SK-N-SH (cell line): ENCODE data around the gene SUV39H2. TPM values are rescaled to one million over a fixed set of nuclear protein-coding genes. Genes with fewer than 3 reads are reported as not detected.

Experiments
- CTCF ChIA-PET: fragments of 300-600, 350-600 bp; formaldehyde crosslinking; extraction: SDS; loops from one replicate; lab custom pipeline; 2021; lab: Yijun Ruan, JAX
- POLR2A ChIA-PET: fragments of 350-600 bp; sonication (Branson Sonifier 250); formaldehyde crosslinking; extraction: SDS; loops from one replicate; lab custom pipeline; 2020; ENCODE audit warnings: antibody characterized with exemption, inconsistent platforms; lab: Yijun Ruan, JAX
- DNase-seq: peaks from one replicate; pipeline ENCODE4 v3.0.0; 2012
- H2AFZ ChIP-seq: fragments of 200-600 bp; sonication (generic); 2 replicates; pipeline ENCODE4 v1.8.1; 2016; ENCODE audit warnings: antibody characterized with exemption, mild to moderate bottlenecking, low read depth
- H3F3A ChIP-seq: fragments of 200-600 bp; sonication (generic); replicated peaks from 2 replicates; pipeline ENCODE3; 2016; ENCODE audit warnings: antibody characterized with exemption, mild to moderate bottlenecking; ENCODE audit not compliant: insufficient read depth
- H3K27ac ChIP-seq, 2 experiments: fragments of 200-500 bp in 1 of 2; fragments of 200-600 bp in 1 of 2; sonication (Bioruptor generic) in 1 of 2; sonication (generic), shearing (Covaris generic) in 1 of 2; 2 replicates each; pipeline versions ENCODE4 v1.5.1 to v1.6.1; 2014 to 2016; ENCODE audit warnings: low read depth in 2 of 2, inconsistent platforms in 1 of 2, low read length in 1 of 2, mild to moderate bottlenecking in 1 of 2, mixed read lengths in 1 of 2
- H3K27me3 ChIP-seq: fragments of 200-600 bp; sonication (generic), shearing (Covaris generic); 2 replicates; pipeline ENCODE4 v1.6.1; 2016; ENCODE audit warnings: mixed run types; ENCODE audit not compliant: insufficient read depth
- H3K36me3 ChIP-seq, 2 experiments: fragments of 200-500 bp in 1 of 2; fragments of 200-600 bp in 1 of 2; sonication (Bioruptor generic) in 1 of 2; sonication (generic) in 1 of 2; replicated peaks in 1 of 2; 2 replicates each; pipeline versions ENCODE3 to v1.5.1; 2014 to 2016; ENCODE audit warnings: low read length in 1 of 2, mild to moderate bottlenecking in 1 of 2; ENCODE audit not compliant: insufficient read depth in 2 of 2, control insufficient read depth in 1 of 2
- H3K4me1 ChIP-seq, 2 experiments: fragments of 200-500 bp in 1 of 2; fragments of 200-600 bp in 1 of 2; sonication (Bioruptor generic) in 1 of 2; sonication (generic), shearing (Covaris generic) in 1 of 2; 2 replicates each; pipeline versions ENCODE4 v1.5.1 to v1.6.1; 2014 to 2016; ENCODE audit warnings: low read depth in 1 of 2, low read length in 1 of 2, mixed run types in 1 of 2; ENCODE audit not compliant: insufficient read depth in 2 of 2, control insufficient read depth in 1 of 2
- H3K4me2 ChIP-seq: fragments of 200-600 bp; sonication (generic), shearing (Covaris generic); 2 replicates; pipeline ENCODE4 v1.6.1; 2017; ENCODE audit warnings: mixed run types
- H3K4me3 ChIP-seq, 2 experiments: fragments of 200-500 bp in 1 of 2; fragments of 200-600 bp in 1 of 2; sonication (Bioruptor generic) in 1 of 2; sonication (generic), shearing (Covaris generic) in 1 of 2; 2 replicates each; pipeline versions ENCODE4 v1.5.1 to v1.8.1; 2014 to 2016; ENCODE audit warnings: low read depth in 2 of 2, inconsistent platforms in 1 of 2, low read length in 1 of 2, mild to moderate bottlenecking in 1 of 2, mixed read lengths in 1 of 2, moderate library complexity in 1 of 2
- H3K79me2 ChIP-seq: fragments of 200-600 bp; sonication (generic); 2 replicates; pipeline ENCODE4 v1.8.1; 2017; ENCODE audit warnings: mild to moderate bottlenecking; ENCODE audit not compliant: insufficient read depth
- H3K9ac ChIP-seq: fragments of 200-600 bp; sonication (generic); 2 replicates; pipeline ENCODE4 v1.6.1; 2017; ENCODE audit warnings: mixed run types
- H3K9me2 ChIP-seq: fragments of 200-600 bp; sonication (generic); 2 replicates; pipeline ENCODE4 v1.6.1; 2017; ENCODE audit warnings: mixed run types
- H3K9me3 ChIP-seq: fragments of 200-600 bp; sonication (generic); 2 replicates; pipeline ENCODE4 v1.6.1; 2017; ENCODE audit warnings: mixed run types, mild to moderate bottlenecking, moderate library complexity
- H4K20me1 ChIP-seq: fragments of 200-600 bp; sonication (generic); 2 replicates; pipeline ENCODE4 v1.6.1; 2017; ENCODE audit warnings: mild to moderate bottlenecking, mixed run types; ENCODE audit not compliant: insufficient read depth
- CHD2 ChIP-seq: fragments of 150-350 bp; IDR thresholded peaks from 2 replicates; pipeline ENCODE4 v1.6.1; 2018; ENCODE audit warnings: low read length; ENCODE audit not compliant: partially characterized antibody
- CTCF ChIP-seq: fragments of 200-600 bp; sonication (generic); IDR thresholded peaks from 2 replicates; pipeline ENCODE4 v1.6.1; 2017; ENCODE audit warnings: antibody characterized with exemption, mild to moderate bottlenecking, moderate library complexity
- ELF1 ChIP-seq: IDR thresholded peaks from 2 replicates; pipeline ENCODE4 v1.4.0; 2012
- EP300 ChIP-seq, 2 experiments: IDR thresholded peaks; 2 replicates each; pipeline versions ENCODE4 v1.4.0 to v1.6.1; 2012; ENCODE audit warnings: borderline replicate concordance in 1 of 2, low read depth in 1 of 2, low read length in 1 of 2
- EZH2phosphoT487 ChIP-seq: fragments of 200-600 bp; sonication (generic); IDR thresholded peaks from 2 replicates; pipeline ENCODE4 v1.6.1; 2017; ENCODE audit warnings: low read depth, mixed run types, mild to moderate bottlenecking, antibody characterized with exemption, moderate library complexity, borderline replicate concordance
- FOSL2 ChIP-seq: IDR thresholded peaks from 2 replicates; pipeline ENCODE4 v1.4.0; 2012; ENCODE audit warnings: low read depth, mild to moderate bottlenecking, moderate library complexity, borderline replicate concordance
- MAX ChIP-seq: IDR thresholded peaks from 2 replicates; pipeline ENCODE4 v1.4.0; 2012; ENCODE audit warnings: low read depth
- MEF2A ChIP-seq: IDR thresholded peaks from 2 replicates; pipeline ENCODE4 v1.4.0; 2012; ENCODE audit warnings: low read depth, borderline replicate concordance
- MXI1 ChIP-seq: IDR thresholded peaks from 2 replicates; pipeline ENCODE4 v1.6.1; 2012; ENCODE audit warnings: mild to moderate bottlenecking, low read depth, low read length, improper control_type of control experiment
- NFIC ChIP-seq: IDR thresholded peaks from 2 replicates; pipeline ENCODE4 v1.4.0; 2012; ENCODE audit warnings: borderline replicate concordance
- NRF1 ChIP-seq: IDR thresholded peaks from 2 replicates; pipeline ENCODE4 v1.6.1; 2012; ENCODE audit warnings: low read depth, mild to moderate bottlenecking, low read length
- PBX3 ChIP-seq: IDR thresholded peaks from 2 replicates; pipeline ENCODE4; 2012
- RAD21 ChIP-seq: IDR thresholded peaks from 2 replicates; pipeline ENCODE4 v1.6.1; 2012; ENCODE audit warnings: mild to moderate bottlenecking, low read length
- RCOR1 ChIP-seq: fragments of 150-350 bp; IDR thresholded peaks from 2 replicates; pipeline ENCODE4 v1.6.1; 2017; ENCODE audit warnings: antibody characterized with exemption, low read length
- TCF12 ChIP-seq: IDR thresholded peaks from 2 replicates; pipeline ENCODE4 v1.4.0; 2012
- TEAD4 ChIP-seq: IDR thresholded peaks from 2 replicates; pipeline ENCODE4 v1.4.0; 2012; ENCODE audit warnings: mild to moderate bottlenecking, borderline replicate concordance; ENCODE audit not compliant: insufficient read depth
- USF1 ChIP-seq: IDR thresholded peaks from 2 replicates; pipeline ENCODE4 v1.4.0; 2012; ENCODE audit warnings: low read depth, borderline replicate concordance
- ZBTB33 ChIP-seq: IDR thresholded peaks from 2 replicates; pipeline ENCODE4 v1.4.0; 2012; ENCODE audit warnings: low read depth, borderline replicate concordance
- WGBS: methylation state at CpG from one replicate; pipeline ENCODE4 v1.1.6; 2017; ENCODE audit warnings: low lambda C conversion rate; 5-methylcytosine and 5-hydroxymethylcytosine counted together
- polyA plus RNA-seq, 3 experiments: library from polyadenylated mRNA; depleted of rRNA; stranded (reverse); fragments of >200 nt; gene quantifications; 2 replicates each; pipeline ENCODE4 v1.2.3, GENCODE V29; 2012

The SUV39H2 gene
- polyA plus RNA-seq, 1 of the 3 experiments (the other 2 are of a cell fraction): 4.6 TPM

- 97% methylated on average over 2 of the region's 2 CpGs for WGBS
- Histone ChIP-seq H3K4me2 (no peak overlapping the region), H3K9ac (no peak overlapping the region), H2AFZ (no peak overlapping the region), H3K27me3 (no peaks in the 10 kb centered on the region), H3K36me3 (peaks cover 42 to 51% of the 10 kb centered on the region in 2 experiments), H3F3A (peaks cover 5% of the 10 kb centered on the region), H3K4me3 (no peak overlapping the region), H3K9me2 (no peaks in the 10 kb centered on the region), H4K20me1 (no peaks in the 10 kb centered on the region), H3K9me3 (no peaks in the 10 kb centered on the region), H3K4me1 (peaks cover 0 to 7% of the 10 kb centered on the region in 2 experiments; a peak in 1 of 4 replicates), H3K79me2 (peaks cover 41% of the 10 kb centered on the region), H3K27ac (no peak overlapping the region)
- CTCF ChIA-PET: no interaction called here
- POLR2A ChIA-PET: no interaction called here
- TF ChIP-seq TCF12 (no peak), FOSL2 (no peak), USF1 (no peak), MXI1 (no peak), CTCF (no peak), PBX3 (no peak), RAD21 (no peak), ELF1 (no peak), RCOR1 (no peak), MAX (no peak)
- DNase-seq: no peak
Measured at GRCh38 chr10:14840178-14840577, 38.5 kb upstream of the SUV39H2 start.

GRCh38 chr10:14843327-14843988 is 35.2 kb upstream of the SUV39H2 start:
- peaks cover 38% of the 10 kb centered on the region for H3K79me2 ChIP-seq
- WGBS: 95% methylated on average over 15 of the region's 15 CpGs
- DNase-seq: no peak
- no peak for TF ChIP-seq CTCF
- no peak for TF ChIP-seq RAD21
- no peak for TF ChIP-seq MAX
- TF ChIP-seq TEAD4: no peak
- no peak for TF ChIP-seq CHD2
- TF ChIP-seq MXI1: no peak
- TF ChIP-seq MEF2A: no peak
- no peak for TF ChIP-seq FOSL2
- TF ChIP-seq EP300 (IDR thresholded peaks at IDR 0.05; ENCODE audit: borderline replicate concordance in 1 of 2, low read depth in 1 of 2, low read length in 1 of 2): no peak
- no peak for TF ChIP-seq NRF1
- no peak for TF ChIP-seq NFIC
- no peak for TF ChIP-seq EZH2phosphoT487
- TF ChIP-seq ZBTB33: no peak

More at GRCh38 chr10:14843327-14843988, 35.2 kb upstream of the SUV39H2 start:
- CTCF ChIA-PET: interaction anchor here (1.0 to 1.7 kb wide), 2 partner anchors 34 to 128 kb away, joined by 3 to 4 read pairs; no protein-coding TSS in a partner anchor
- Histone ChIP-seq H3K27ac (no peak overlapping the region), H3K36me3 (peaks cover 48 to 73% of the 10 kb centered on the region in 2 experiments), H4K20me1 (no peaks in the 10 kb centered on the region), H3F3A (peaks cover 5% of the 10 kb centered on the region), H2AFZ (no peak overlapping the region), H3K27me3 (no peaks in the 10 kb centered on the region), H3K4me1 (peaks cover 0 to 3% of the 10 kb centered on the region in 2 experiments; a peak in 1 of 4 replicates), H3K4me3 (no peak overlapping the region), H3K4me2 (no peak overlapping the region), H3K9ac (no peak overlapping the region), H3K9me3 (no peaks in the 10 kb centered on the region), H3K9me2 (no peaks in the 10 kb centered on the region)
- POLR2A ChIA-PET: interaction anchor here (1.2 kb wide), 1 partner anchor 20 kb away, joined by 3 read pairs; no protein-coding TSS in a partner anchor
